Astrocyte (in vitro differentiated cells and primary cell): ENCODE data around the gene SIRPB2. TPM values are rescaled to one million over a fixed set of nuclear protein-coding genes. Genes with fewer than 3 reads are reported as not detected.

Source experiments
- DNase-seq: peaks from one replicate; pipeline ENCODE4 v3.0.0-alpha.2; 2010; ENCODE audit warnings: low read depth
- FAIRE-seq: peaks from 2 replicates; lab custom pipeline; 2011; peaks lifted over from hg19 to GRCh38; lab: Jason Lieb, UNC
- H2AFZ ChIP-seq: 2 replicates; pipeline ENCODE4 v1.6.0; 2012; ENCODE audit warnings: low read depth, low read length, inconsistent platforms
- H3K27ac ChIP-seq: 2 replicates; pipeline ENCODE4 v1.5.1; 2011; ENCODE audit warnings: low read depth, low read length, inconsistent platforms
- H3K27me3 ChIP-seq: 2 replicates; pipeline ENCODE4 v1.6.0; 2011; ENCODE audit warnings: low read length, inconsistent platforms; ENCODE audit not compliant: insufficient read depth
- H3K36me3 ChIP-seq: 2 replicates; pipeline ENCODE4 v1.5.1; 2011; ENCODE audit warnings: low read length, inconsistent platforms; ENCODE audit not compliant: insufficient read depth
- H3K4me1 ChIP-seq: 2 replicates; pipeline ENCODE4 v1.5.1; 2011; ENCODE audit warnings: low read length, inconsistent platforms; ENCODE audit not compliant: insufficient read depth
- H3K4me2 ChIP-seq: 2 replicates; pipeline ENCODE4 v1.6.0; 2012; ENCODE audit warnings: low read length, inconsistent platforms
- H3K4me3 ChIP-seq: 2 replicates; pipeline ENCODE4 v1.5.1; 2011; ENCODE audit warnings: low read depth, mild to moderate bottlenecking, low read length, inconsistent platforms; ENCODE audit not compliant: insufficient read depth
- H3K79me2 ChIP-seq: 2 replicates; pipeline ENCODE4 v1.6.0; 2012; ENCODE audit warnings: mild to moderate bottlenecking, low read length, inconsistent platforms; ENCODE audit not compliant: insufficient read depth
- H3K9ac ChIP-seq: 2 replicates; pipeline ENCODE4 v1.6.0; 2012; ENCODE audit warnings: mild to moderate bottlenecking, low read length, inconsistent platforms
- H3K9me3 ChIP-seq: 2 replicates; pipeline ENCODE4 v1.5.1; 2012; ENCODE audit warnings: low read depth, mild to moderate bottlenecking, low read length, inconsistent platforms; ENCODE audit not compliant: insufficient read depth
- H4K20me1 ChIP-seq: 2 replicates; pipeline ENCODE4 v1.6.0; 2012; ENCODE audit warnings: low read length, inconsistent platforms; ENCODE audit not compliant: insufficient read depth
- H3K27ac Mint-ChIP-seq: one replicate; pipeline ENCODE4 v1.8.0; 2021; ENCODE audit warnings: mild to moderate bottlenecking, mixed read lengths; ENCODE audit not compliant: unreplicated experiment
- H3K27me3 Mint-ChIP-seq: one replicate; pipeline ENCODE4 v1.8.0; 2021; ENCODE audit warnings: low read depth, mixed read lengths; ENCODE audit not compliant: unreplicated experiment
- H3K36me3 Mint-ChIP-seq: one replicate; pipeline ENCODE4 v1.8.0; 2021; ENCODE audit warnings: low read depth, mixed read lengths; ENCODE audit not compliant: unreplicated experiment
- H3K4me1 Mint-ChIP-seq: one replicate; pipeline ENCODE4 v1.8.0; 2021; ENCODE audit warnings: low read depth, mixed read lengths; ENCODE audit not compliant: unreplicated experiment
- H3K4me3 Mint-ChIP-seq: one replicate; pipeline ENCODE4 v1.8.0; 2021; ENCODE audit warnings: mild to moderate bottlenecking, moderate library complexity, mixed read lengths; ENCODE audit not compliant: unreplicated experiment
- H3K9me3 Mint-ChIP-seq: one replicate; pipeline ENCODE4 v1.8.0; 2021; ENCODE audit warnings: mild to moderate bottlenecking, mixed read lengths; ENCODE audit not compliant: unreplicated experiment
- EZH2 ChIP-seq: IDR thresholded peaks from 2 replicates; pipeline ENCODE4 v1.6.1; 2012; ENCODE audit warnings: mild to moderate bottlenecking, low read length, inconsistent platforms; ENCODE audit not compliant: insufficient read depth
- total RNA-seq: library from RNA; stranded (reverse); gene quantifications from 2 replicates; pipeline ENCODE4 v1.2.1, GENCODE V29; 2021
- TF ChIP-seq, protein P1 (sequence below): IDR thresholded peaks from 2 replicates; pipeline ENCODE4 v1.5.1; 2011; ENCODE audit warnings: low read depth, mild to moderate bottlenecking, inconsistent platforms, low read length, moderate library complexity; ENCODE audit not compliant: insufficient read depth

The SIRPB2 gene
- total RNA-seq, 1 donor from 2014 or later = not detected

DNA sequence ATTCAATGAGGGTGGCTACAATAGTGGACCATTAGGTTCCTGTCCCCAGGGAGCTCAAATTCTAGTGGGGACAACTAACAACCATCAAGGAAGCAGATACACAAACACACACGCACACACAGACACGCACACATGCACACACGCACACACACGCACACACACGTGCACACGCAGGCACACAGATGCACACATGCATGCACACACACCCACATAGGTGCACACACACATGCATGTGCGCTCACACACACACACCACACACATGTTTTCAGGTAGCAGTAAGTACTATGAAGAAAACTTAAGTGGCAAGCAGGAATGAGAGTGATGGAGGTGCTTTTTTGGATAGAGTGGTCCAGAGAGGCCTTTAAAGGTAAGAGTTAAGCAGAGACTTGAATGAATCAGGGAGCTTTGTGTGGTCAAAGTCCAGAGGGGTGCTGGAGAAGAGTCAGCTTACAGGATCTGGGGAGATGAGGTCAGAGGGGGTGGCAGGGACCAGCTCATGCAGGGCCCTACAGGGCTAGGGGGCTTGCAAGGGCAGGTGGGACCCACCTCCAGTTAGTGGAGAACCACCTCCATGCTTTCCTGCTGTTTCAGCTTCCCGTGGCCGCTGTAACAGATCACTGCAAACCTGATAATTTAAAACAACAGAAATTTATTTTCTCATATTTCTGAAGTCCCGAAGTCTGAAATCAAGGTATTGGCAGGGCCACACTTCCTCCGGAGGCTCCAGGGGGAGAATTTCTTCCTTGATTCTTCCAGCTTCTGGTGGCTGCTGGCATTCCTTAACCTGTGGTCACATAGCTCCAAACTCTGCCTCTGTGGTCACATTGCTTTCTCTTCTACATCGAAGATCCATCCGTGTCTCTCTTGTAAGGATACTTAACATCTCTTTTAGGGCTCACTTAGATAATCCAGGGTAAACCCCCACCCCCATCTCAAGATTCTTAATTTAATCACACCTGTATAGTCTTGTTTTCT is 17.7 kb downstream of the SIRPB2 start:
- Histone ChIP-seq H3K36me3 (no peaks in the 10 kb centered on the region), H3K27me3 (no peaks in the 10 kb centered on the region), H2AFZ (no peak overlapping the region), H3K9ac (no peak overlapping the region), H3K4me2 (no peak overlapping the region), H3K4me1 (peaks cover 22% of the 10 kb centered on the region), H3K27ac (no peak overlapping the region), H3K79me2 (no peaks in the 10 kb centered on the region), H4K20me1 (no peaks in the 10 kb centered on the region), H3K4me3 (no peak overlapping the region), H3K9me3 (no peaks in the 10 kb centered on the region)
- Mint-ChIP-seq H3K36me3 (peaks cover 2% of the 10 kb centered on the region), H3K9me3 (peaks cover 2% of the 10 kb centered on the region), H3K4me3 (no peak overlapping the region), H3K4me1 (peaks cover 33% of the 10 kb centered on the region), H3K27ac (no peak overlapping the region), H3K27me3 (peaks cover 2% of the 10 kb centered on the region)
- no peak for FAIRE-seq
- no peak for DNase-seq
- TF ChIP-seq, protein P1, sequence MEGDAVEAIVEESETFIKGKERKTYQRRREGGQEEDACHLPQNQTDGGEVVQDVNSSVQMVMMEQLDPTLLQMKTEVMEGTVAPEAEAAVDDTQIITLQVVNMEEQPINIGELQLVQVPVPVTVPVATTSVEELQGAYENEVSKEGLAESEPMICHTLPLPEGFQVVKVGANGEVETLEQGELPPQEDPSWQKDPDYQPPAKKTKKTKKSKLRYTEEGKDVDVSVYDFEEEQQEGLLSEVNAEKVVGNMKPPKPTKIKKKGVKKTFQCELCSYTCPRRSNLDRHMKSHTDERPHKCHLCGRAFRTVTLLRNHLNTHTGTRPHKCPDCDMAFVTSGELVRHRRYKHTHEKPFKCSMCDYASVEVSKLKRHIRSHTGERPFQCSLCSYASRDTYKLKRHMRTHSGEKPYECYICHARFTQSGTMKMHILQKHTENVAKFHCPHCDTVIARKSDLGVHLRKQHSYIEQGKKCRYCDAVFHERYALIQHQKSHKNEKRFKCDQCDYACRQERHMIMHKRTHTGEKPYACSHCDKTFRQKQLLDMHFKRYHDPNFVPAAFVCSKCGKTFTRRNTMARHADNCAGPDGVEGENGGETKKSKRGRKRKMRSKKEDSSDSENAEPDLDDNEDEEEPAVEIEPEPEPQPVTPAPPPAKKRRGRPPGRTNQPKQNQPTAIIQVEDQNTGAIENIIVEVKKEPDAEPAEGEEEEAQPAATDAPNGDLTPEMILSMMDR = no peak
- no peak for TF ChIP-seq EZH2

DNA sequence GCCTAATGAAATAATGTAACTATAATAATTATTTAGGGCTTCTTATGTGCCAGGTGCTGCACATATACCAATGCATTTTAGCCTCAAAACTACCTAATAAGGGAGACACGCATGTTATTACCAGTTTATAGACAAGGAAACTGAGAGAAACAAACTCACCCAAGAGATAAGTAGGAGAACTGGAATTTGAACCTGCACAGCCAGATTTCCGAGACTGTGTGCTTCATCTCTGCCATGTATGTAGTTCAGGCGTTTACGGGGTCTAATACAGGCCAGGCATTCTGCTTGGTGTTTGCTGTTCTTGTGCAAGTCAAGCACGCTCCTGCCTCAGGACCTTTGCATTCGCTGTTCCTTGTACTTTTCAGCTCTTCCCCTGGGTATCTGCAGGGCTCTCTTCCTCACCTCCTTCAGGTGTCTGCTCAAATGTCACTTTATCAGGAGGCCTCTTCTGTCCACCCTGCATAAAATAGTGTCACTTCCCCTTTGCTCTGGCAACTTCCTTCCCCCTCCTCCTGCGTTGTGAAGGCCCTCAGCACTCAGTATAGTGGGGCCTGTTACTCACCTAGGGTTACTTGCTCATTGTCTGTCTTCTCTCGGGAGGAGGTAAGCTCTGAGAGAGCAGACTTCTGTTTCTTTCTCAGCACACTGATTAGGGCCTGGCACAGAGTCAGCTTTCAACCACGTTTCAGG is 18.5 kb downstream of the SIRPB2 start:
- Histone ChIP-seq H3K4me1 (peaks cover 18% of the 10 kb centered on the region), H3K4me3 (no peak overlapping the region), H3K36me3 (no peaks in the 10 kb centered on the region), H3K79me2 (no peaks in the 10 kb centered on the region), H3K27ac (no peak overlapping the region), H3K27me3 (no peaks in the 10 kb centered on the region), H3K4me2 (no peak overlapping the region), H3K9ac (no peak overlapping the region), H3K9me3 (no peaks in the 10 kb centered on the region), H4K20me1 (no peaks in the 10 kb centered on the region), H2AFZ (no peak overlapping the region)
- H3K36me3 Mint-ChIP-seq = no peaks in the 10 kb centered on the region
- H3K27me3 Mint-ChIP-seq = peaks cover 2% of the 10 kb centered on the region
- H3K9me3 Mint-ChIP-seq = no peaks in the 10 kb centered on the region
- H3K4me1 Mint-ChIP-seq = peaks cover 31% of the 10 kb centered on the region
- H3K4me3 Mint-ChIP-seq = no peak overlapping the region
- FAIRE-seq = no peak
- H3K27ac Mint-ChIP-seq = no peak overlapping the region
- TF ChIP-seq EZH2 = no peak
- TF ChIP-seq, protein P1 = no peak
- no peak for DNase-seq
